ENCODE data around the gene CRLF2. TPM values are rescaled to one million over a fixed set of nuclear protein-coding genes. Genes with fewer than 3 reads are reported as not detected.

The CRLF2 gene
- total RNA-seq, 1 donor from 2014 or later, result not detected

Other genes starting within 250 kb of the CRLF2 start
- gene CSF2RA, start 56.2 kb upstream of the CRLF2 start, total RNA-seq, result not detected in 2 replicates
- gene IL3RA, start 124.1 kb upstream of the CRLF2 start, total RNA-seq, result not detected in 2 replicates
- gene SLC25A6, start 179.5 kb upstream of the CRLF2 start, total RNA-seq, result 219 and 244 TPM in 2 replicates
- gene ASMTL, start 240.3 kb upstream of the CRLF2 start, total RNA-seq, result 15.8 and 18.8 TPM in 2 replicates